GM13977 (cell line): ENCODE measurements around the gene SEPTIN5.
A peak's percentile ranks its signal among the peaks of the same experiment; 100 is the strongest.

Source experiments
- DNase-seq: peaks from one replicate; pipeline ENCODE4 v3.0.0; 2012; ENCODE audit warnings: low spot score
- in situ Hi-C: fragments of 300-500 bp; cut with MboI; formaldehyde crosslinking; loops from one replicate; pipeline ENCODE4 v1.12.0; 2022; ENCODE audit warnings: low sequenced_read_pairs, low pct_unique_long_range_greater_than_20kb, mixed read lengths, inconsistent platforms; ENCODE audit not compliant: unreplicated experiment
- TF ChIP-seq, protein P1 (sequence below): IDR thresholded peaks from 2 replicates; pipeline ENCODE4 v1.5.1; 2012; ENCODE audit warnings: mild to moderate bottlenecking, control low read depth; ENCODE audit not compliant: insufficient read depth; ENCODE audit errors: extremely low read depth, missing control alignments

Gene SEPTIN5

GRCh38 chr22:19753090-19753842, 39.0 kb downstream of the SEPTIN5 start:
- TF ChIP-seq, protein P1, sequence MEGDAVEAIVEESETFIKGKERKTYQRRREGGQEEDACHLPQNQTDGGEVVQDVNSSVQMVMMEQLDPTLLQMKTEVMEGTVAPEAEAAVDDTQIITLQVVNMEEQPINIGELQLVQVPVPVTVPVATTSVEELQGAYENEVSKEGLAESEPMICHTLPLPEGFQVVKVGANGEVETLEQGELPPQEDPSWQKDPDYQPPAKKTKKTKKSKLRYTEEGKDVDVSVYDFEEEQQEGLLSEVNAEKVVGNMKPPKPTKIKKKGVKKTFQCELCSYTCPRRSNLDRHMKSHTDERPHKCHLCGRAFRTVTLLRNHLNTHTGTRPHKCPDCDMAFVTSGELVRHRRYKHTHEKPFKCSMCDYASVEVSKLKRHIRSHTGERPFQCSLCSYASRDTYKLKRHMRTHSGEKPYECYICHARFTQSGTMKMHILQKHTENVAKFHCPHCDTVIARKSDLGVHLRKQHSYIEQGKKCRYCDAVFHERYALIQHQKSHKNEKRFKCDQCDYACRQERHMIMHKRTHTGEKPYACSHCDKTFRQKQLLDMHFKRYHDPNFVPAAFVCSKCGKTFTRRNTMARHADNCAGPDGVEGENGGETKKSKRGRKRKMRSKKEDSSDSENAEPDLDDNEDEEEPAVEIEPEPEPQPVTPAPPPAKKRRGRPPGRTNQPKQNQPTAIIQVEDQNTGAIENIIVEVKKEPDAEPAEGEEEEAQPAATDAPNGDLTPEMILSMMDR, result no peak
- DNase-seq, result no peak
- in situ Hi-C loops, result no loop called here

GRCh38 chr22:19753996-19754700, 39.8 kb downstream of the SEPTIN5 start:
- in situ Hi-C loops, result no loop called here
- DNase-seq, result no peak
- TF ChIP-seq, protein P1, result no peak

DNA sequence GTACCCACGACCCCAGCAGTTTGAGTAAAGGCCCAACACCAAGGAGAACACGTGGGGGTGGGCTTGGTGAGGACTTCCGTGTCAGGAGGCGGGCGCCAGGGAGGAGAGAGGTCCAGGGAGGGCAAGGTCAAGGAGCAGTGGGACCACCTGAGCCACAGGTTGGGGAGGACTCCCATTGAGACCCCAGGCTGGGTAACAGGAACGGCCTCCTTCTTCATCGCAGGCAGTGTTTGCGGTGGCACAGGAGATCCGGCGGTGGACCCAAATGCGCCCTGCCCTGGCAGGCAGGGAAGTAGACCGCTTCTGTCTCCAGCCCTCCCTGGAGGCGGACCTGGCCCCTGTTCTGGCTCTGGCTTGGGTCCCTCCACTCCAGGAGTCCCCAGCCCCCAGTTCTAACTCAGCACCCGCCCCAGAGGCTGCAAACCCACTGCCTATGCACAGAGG, 40.4 kb downstream of the SEPTIN5 start:
- no peak for DNase-seq
- in situ Hi-C loops, result no loop called here
- TF ChIP-seq, protein P1, result no peak

DNA sequence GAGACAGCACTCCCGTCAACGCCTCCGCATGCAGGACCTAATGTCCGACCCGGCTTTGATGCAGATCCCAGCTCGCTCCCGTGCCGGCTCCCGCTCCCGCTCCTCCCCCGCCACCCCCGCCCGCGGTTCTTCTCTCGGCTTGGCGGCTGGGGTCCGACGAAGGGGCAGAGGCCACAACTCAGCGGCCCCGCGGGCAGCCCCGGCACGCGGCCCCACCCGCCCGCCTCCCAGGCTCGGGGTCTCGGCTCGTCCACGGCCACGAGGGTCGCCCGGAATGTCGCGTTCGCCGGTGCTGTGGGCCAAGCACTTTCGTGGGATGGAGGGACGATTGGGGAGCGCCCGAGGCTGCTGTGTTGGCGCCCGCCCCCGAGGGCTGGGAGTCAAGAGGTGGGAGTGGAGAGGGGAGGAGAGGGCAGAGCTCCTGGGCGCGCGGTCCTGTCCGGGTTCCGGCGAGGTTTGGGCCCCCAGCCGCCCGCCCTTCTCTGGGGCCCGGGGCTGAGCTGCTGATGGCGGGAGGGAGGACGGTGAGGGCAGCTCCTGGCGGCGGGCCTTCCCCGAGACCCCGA, 40.9 kb downstream of the SEPTIN5 start:
- peak; percentile 49 for DNase-seq
- TF ChIP-seq, protein P1, result no peak
- in situ Hi-C loops, result no loop called here

DNA sequence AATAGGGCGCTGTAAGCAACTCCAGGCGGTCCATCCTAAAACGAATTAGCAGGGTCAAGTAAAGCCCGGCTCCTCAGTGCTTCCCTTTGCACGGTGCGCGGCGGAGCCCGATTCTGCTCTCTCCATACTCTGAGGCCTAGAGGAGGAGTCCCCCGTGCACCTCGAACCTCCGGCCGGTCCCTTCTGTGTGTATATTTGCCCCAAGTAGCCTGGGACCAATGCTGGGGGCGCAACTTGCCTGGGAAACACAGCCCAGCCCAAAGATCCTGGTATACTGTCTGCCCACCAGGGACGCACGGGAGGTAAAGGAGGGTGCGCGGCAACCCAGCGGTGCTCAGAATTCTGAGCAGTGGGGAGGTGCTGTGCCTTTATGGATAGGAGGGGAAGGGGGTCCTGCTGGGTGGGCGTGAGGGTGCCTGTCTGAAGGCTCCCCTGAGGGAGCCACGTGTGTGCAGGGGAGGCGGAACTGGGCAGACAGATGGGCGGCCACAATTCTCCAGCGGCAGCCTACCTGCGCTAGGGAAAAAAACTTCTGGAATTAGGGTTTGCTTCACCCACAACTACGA, 41.5 kb downstream of the SEPTIN5 start:
- DNase-seq, result peak; percentile 59
- TF ChIP-seq, protein P1, result no peak
- in situ Hi-C loops, result no loop called here

GRCh38 chr22:19756288-19757128, 42.2 kb downstream of the SEPTIN5 start:
- in situ Hi-C loops, result no loop called here
- TF ChIP-seq, protein P1, result peak; percentile 72
- DNase-seq, result peak; percentile 89
